Activated T-cell treated with anti-CD3 and anti-CD28 coated beads, Interleukin-2, amount 50 U/mL, for 1 hour (primary cell): ENCODE data around the gene TDRD9.
"Not testable (repeated sequence)": the region's sequence is repeated elsewhere in the genome, so short reads cannot be mapped to it uniquely, and the experiment has no call there.

Experiments used
- DNase-seq: peaks from one replicate; pipeline ENCODE4 v3.0.0-alpha.2; 2020

TDRD9 gene

DNA sequence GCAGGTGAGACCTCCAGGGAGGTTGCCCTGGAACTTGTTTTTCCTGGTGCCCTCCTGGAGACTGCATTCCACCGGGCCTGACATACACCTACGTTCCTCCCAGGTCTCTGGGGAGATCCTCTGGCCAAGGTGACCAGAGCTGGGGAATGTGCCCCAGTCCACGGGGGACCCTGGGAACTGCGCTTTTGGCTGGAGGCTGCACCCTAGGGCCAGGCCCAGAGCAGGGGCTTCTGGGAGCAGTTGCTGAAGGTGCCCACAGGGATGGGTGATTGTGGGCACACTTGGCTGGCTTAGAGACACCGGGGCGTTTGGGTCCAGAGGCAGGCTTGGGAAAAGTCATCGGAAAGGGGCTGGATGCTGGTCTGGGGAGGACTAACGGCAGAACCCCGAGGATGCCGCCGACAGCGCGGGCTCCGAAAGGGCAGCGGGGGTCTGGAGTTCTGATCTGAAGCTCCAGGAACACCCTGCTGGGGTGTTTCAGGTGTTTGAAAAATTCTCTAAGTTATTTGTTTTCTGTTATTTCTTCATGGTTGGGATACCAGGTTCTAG, 36.5 kb upstream of the TDRD9 start:
- DNase-seq: no peak

GRCh38 chr14:103892247-103892646, 36.0 kb upstream of the TDRD9 start:
- DNase-seq: no peak

GRCh38 chr14:103894034-103894722, 34.1 kb upstream of the TDRD9 start:
- no peak for DNase-seq

DNA sequence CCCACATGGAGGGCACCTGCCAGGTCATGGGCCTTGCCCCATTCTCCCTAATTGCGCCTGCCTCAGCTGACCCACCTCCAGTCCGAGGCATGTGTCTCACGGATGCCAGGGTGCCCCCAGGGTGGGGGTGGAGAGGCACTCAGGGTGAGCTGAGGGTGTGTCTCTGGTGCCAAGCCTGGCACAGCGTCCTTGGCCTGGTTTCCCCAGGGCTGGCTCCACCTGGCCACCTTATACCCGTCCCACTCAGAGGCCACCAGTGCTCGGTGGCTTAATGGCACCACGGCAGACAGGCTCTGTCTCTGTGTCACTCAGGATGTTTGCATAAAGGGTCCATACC, 33.6 kb upstream of the TDRD9 start:
- DNase-seq: no peak

- no peak for DNase-seq
These were observed 31.7 kb upstream of the TDRD9 start for GRCh38 chr14:103896578-103896977.

DNA sequence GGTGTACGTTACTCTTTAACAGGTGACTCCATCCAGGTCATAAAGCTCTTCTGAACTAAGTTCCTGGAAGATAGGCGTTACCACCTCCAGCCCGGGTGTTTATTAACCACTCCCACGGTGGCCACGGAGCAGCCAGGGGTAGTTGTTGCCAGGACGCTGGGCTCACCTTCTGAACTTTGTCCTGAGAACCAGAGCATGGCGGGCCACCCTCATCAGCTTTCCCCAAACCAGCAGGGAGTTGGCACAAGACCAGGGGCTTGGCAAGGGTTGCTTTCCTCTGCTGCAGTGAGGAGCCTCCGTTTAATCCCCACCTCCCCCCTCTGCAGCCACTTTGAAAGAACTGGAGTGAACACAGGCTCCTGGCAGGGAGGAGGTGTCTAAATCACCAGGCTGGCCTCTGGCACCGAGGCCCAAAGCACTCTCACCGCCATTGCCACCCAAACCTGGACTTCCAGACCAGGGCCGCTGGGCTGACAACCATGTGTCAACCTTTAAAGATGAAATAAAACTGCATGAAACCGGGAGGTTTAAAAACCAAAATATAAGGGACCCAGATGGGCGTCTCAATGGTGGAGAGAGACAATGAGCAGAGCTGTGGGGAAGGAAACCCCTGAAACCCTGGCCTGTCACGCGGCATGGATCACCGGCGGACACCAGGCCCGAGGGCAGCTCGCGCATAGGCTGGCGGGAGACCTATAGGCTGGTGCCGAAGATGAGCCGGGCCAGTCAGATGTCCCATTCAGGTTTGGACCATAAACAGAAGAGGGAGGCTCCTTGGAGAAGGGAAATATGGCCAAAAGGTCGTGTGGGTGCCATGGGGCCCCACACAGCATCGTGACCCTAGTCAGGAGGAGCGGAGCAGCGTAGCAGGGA, 30.9 kb upstream of the TDRD9 start:
- no peak for DNase-seq

GRCh38 chr14:103898204-103898603, 30.1 kb upstream of the TDRD9 start:
- DNase-seq: no peak

GRCh38 chr14:103898711-103899110, 29.5 kb upstream of the TDRD9 start:
- DNase-seq: no peak

DNA sequence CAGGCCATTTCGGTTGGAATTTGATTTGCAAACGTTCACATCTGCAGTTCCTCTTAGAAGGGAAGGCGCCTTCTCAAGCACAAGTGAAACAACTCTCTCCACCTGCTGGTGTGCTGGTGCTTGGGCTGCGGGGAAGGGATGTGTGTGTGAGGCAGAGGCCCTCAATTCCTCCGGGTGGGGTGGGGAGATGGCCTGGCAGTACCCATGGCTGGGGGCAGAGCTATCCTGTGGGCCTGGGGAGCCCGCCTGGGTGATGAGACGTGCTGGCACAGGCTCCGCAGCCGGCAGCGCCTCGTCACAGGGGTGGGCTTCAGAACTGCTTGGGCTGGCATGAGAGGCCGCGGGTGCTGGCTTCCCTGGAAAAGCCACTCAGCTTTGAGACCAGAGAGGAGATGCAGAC, 28.9 kb upstream of the TDRD9 start:
- no peak for DNase-seq

- DNase-seq: no peak
These were observed 28.4 kb upstream of the TDRD9 start for GRCh38 chr14:103899833-103900232.

- no peak for DNase-seq
These were observed 23.7 kb upstream of the TDRD9 start for GRCh38 chr14:103904493-103905107.

DNA sequence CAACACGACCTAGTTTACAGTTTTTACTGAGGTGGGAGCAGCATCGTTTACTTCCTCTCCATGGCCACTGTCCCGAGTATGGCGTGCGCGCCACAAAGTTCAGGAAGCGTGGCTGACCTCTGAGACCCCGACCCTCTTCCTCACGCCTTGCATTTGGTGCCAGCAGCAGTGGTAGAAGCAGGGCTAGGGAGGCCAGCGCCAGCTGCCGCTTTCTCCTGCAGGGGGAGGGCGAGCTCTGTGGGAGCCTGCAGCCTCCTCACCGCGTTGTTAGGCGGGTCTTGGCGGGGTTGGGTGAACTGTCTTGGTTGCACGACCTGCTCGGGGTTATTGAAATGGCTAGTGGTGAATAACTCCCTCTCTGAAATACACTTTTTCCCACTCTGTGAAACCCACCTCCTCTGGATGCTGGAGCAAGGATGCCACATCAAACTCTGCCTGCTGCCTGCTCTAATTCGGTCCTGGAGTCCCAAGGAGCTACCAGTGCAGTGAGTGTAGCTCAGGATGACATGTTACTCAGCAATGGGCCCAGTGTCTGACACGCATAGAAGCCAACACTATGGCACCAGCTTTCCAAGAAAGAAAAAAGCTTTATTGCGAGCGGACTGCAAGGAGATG, 22.3 kb upstream of the TDRD9 start:
- DNase-seq: peak; percentile 52

DNA sequence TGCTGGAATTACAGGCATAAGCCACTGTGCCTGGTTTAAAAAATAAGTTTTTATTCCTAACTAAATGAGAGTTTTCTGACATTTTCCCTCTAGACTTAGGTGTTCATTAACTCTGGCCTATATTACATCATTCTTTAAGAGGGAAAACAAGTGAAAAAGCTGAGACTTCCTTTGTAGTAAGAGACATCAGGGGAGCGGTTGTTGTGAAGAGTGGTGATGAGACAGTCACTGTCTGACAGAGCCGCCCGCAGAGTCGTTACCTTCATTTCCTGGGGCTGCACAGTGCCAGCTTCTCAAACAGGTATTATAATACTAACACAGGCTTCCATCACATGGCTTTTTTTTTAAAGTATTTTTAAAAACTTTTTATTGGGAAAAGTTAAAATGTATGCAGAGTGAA, 19.7 kb upstream of the TDRD9 start:
- DNase-seq: peak; percentile 42

DNA sequence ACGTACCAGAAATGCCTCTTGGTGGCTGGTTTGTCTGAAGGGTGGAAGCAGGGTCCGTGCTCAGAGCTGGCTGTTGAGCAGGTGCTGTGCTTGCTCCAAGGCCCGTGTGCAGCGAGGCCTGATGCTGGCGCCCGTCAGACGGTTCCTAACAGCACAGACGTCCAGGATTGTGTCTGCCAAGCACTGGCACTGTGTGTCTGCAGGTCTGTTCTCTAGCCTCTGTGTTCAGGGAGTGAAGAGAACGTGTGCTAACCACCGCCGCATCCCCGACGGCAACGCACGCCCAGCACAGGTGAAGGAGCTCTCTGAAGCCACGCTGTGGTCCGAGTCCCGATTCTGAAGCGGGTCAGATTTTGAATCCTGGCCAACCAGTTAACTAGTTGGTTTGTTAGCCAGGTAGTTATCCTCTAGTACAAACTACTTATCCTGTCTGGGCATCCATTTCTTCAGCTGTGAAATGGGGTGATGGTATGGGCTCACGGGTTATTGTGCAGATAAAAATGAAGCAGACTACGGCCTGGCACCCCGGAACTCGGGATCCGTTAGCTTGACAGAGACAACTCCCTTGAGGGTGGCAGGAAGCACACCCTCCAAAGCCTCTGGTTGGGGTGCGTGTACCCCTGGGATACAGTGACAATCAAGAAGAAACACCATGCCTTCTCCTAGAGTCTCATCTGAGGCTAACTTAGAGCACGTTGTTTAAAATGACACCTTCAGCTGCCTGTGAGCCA, 18.6 kb upstream of the TDRD9 start:
- no peak for DNase-seq

- peak; percentile 72 for DNase-seq
These were observed 17.9 kb upstream of the TDRD9 start for GRCh38 chr14:103910262-103910935.

DNA sequence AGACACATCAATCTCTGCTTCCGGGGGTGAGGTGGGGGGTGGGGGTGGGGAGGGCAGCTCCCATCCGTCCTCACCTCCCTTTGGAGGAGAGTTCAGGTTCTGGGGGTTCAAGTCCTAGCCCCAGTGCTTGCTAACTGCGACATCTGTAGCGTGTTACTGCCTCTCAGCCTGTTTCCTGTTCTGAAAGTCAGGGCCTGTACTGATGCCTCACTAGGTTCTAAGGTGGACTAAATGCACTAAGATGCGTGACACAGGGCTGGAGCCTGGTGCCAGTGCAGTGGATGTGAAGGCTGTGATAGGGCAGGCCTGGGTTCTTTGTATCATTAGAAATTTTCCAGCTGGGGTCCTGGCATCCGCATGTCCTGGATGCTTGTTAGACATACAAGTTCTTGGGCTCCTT, 17.3 kb upstream of the TDRD9 start:
- no peak for DNase-seq

DNA sequence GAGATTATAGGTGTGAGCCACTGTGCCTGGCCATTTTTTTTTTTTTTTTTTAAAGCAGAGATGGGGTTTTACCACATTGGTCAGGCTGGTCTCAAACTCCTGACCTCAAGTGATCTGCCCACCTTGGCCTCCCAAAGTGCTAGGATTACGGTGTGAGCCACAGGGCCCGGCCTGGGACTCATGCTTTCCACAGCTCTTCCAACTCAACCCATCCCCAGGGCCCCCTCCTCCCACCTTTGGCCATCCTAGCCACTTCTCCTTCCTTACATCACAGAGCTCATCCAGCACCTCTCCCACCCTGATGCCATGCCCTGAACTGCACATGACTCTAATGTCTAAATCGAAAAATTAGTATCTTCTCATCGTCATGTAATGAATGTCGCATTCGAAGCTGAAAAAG, 12.6 kb upstream of the TDRD9 start:
- no peak for DNase-seq

- no peak for DNase-seq
These were observed 11.5 kb upstream of the TDRD9 start for GRCh38 chr14:103916636-103917262.

DNA sequence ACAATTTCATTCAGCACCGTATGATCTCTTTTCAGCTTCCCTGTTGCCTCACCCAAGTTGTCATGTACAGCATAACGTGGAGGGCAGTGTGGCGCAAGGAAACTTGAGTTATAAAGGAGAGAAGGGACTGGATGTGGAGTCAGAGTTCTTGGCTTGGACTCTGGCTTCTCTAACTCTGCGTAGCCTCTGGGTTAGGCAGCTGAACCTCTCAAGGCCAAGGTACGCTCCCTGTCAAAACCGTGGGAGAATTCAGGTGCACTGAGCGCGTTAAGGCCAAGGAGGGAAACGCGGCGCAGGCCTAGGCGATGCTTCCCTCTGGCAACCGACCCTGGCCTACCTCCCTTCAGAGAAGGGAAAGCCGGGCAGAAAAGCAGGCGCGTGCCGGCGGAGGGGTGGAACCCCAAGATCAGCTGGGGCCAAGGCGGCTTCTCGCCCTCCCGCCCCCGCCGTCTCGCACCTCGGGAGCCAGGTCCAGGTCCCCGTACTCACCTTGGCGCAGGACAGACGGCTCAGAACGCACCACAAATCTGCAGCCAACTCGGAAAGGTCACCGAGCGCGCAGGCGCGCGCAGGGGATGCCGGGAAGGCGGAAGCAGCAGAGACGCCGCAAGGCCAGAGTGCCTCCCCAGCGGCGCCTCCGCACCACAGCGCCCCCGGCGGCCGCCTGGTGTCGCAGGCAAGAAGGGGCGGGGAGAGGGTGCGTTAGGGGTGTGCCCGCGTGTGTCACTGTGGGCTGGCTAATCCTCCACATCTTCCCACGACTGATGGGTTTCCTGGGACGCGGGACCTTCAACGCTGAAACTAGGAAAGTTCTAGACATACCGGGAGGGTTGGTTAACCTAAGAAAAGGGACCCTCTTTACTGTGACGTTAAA, 7.0 kb upstream of the TDRD9 start:
- peak; percentile 97 for DNase-seq

- not testable (repeated sequence) for DNase-seq
These were observed 6.4 kb upstream of the TDRD9 start for GRCh38 chr14:103921855-103922200.

- DNase-seq: no peak
These were observed 4.4 kb upstream of the TDRD9 start for GRCh38 chr14:103923863-103924262.
